B cell (primary cell): Measurements from ENCODE around the gene GABPB1. TPM values are rescaled to one million over a fixed set of nuclear protein-coding genes. Genes with fewer than 3 reads are reported as not detected.

Experiments
- ATAC-seq: fragments of 200-7000 bp; cut with Tn5 transposase; one replicate; pipeline ENCODE4 v1.10.0; 2021; ENCODE audit warnings: low read depth, mild to moderate bottlenecking, moderate number of reproducible peaks, moderate library complexity
- CTCF ChIA-PET: fragments of 350-600 bp; sonication (Branson Sonifier 250); formaldehyde crosslinking; loops from one replicate; lab custom pipeline; 2021; ENCODE audit warnings: antibody characterized with exemption, inconsistent platforms; lab: Charles Lee
- POLR2A ChIA-PET: fragments of 350-600 bp; sonication (Branson Sonifier 250); formaldehyde crosslinking; loops from one replicate; lab custom pipeline; 2021; ENCODE audit warnings: antibody characterized with exemption; lab: Charles Lee
- DNase-seq: peaks from one replicate; pipeline ENCODE4 v3.0.0; 2013
- H2AFZ ChIP-seq: 2 replicates; pipeline ENCODE4 v1.6.1; 2012; ENCODE audit warnings: mild to moderate bottlenecking, low read depth, low read length; ENCODE audit not compliant: insufficient read depth, poor library complexity, severe bottlenecking
- H3K27ac ChIP-seq, 2 donors: 1 replicate in 1 of 2; 2 replicates in 1 of 2; pipeline ENCODE4 v1.5.1; 2012 to 2013; ENCODE audit warnings: low read length in 2 of 2, mild to moderate bottlenecking in 2 of 2, moderate library complexity in 1 of 2
- H3K27me3 ChIP-seq, 4 experiments: fragments of 200-600 bp in 1 of 4; sonication (generic) in 1 of 4; replicated peaks in 1 of 4; 1 replicate in 2 of 4; 2 replicates in 2 of 4; pipeline versions ENCODE4 v1.6.1 to v1.7.0; 2013 to 2016; ENCODE audit warnings: low read length in 3 of 4, mild to moderate bottlenecking in 2 of 4, mixed read lengths in 1 of 4, moderate library complexity in 1 of 4; ENCODE audit not compliant: insufficient read depth in 4 of 4, control insufficient read depth in 3 of 4; ENCODE audit errors: control extremely low read depth in 1 of 4
- H3K36me3 ChIP-seq, 2 experiments: replicated peaks in 1 of 2; 1 replicate in 1 of 2; 2 replicates in 1 of 2; pipeline versions ENCODE4 v1.6.1 to v1.7.1; 2013; ENCODE audit warnings: low read length in 1 of 2; ENCODE audit not compliant: insufficient read depth in 2 of 2, control insufficient read depth in 1 of 2; ENCODE audit errors: control extremely low read depth in 1 of 2, extremely low read depth in 1 of 2
- H3K4me1 ChIP-seq, 2 donors: fragments of 200-600 bp in 1 of 2; sonication (generic) in 1 of 2; 1 replicate in 1 of 2; 2 replicates in 1 of 2; pipeline versions ENCODE4 v1.5.1 to v1.6.1; 2013 to 2017; ENCODE audit warnings: low read length in 2 of 2; ENCODE audit not compliant: control insufficient read depth in 2 of 2, insufficient read depth in 2 of 2
- H3K4me2 ChIP-seq: replicated peaks from 2 replicates; pipeline ENCODE3; 2012; ENCODE audit warnings: mild to moderate bottlenecking, low read depth, low read length; ENCODE audit not compliant: poor library complexity, severe bottlenecking
- H3K4me3 ChIP-seq, 5 experiments: fragments of 200-600 bp in 1 of 5; sonication (generic) in 1 of 5; 1 replicate in 3 of 5; 2 replicates in 2 of 5; pipeline versions ENCODE4 v1.5.1 to v1.7.0; 2011 to 2016; ENCODE audit warnings: low read length in 4 of 5, mild to moderate bottlenecking in 4 of 5, low read depth in 2 of 5, control low read depth in 1 of 5, moderate library complexity in 1 of 5; ENCODE audit not compliant: insufficient read depth in 1 of 5; ENCODE audit errors: control extremely low read depth in 1 of 5, extremely low read depth in 1 of 5
- H3K79me2 ChIP-seq: fragments of 200-600 bp; sonication (generic); one replicate; pipeline ENCODE4 v1.6.0; 2016; ENCODE audit warnings: low read length; ENCODE audit not compliant: control insufficient read depth, insufficient read depth
- H3K9ac ChIP-seq: fragments of 200-600 bp; sonication (generic); 2 replicates; pipeline ENCODE4 v1.6.1; 2017; ENCODE audit warnings: mild to moderate bottlenecking, low read length, moderate library complexity
- H3K9me3 ChIP-seq, 3 donors: one replicate each; pipeline versions ENCODE4 v1.6.1 to v1.7.1; 2013; ENCODE audit warnings: low read length in 2 of 3; ENCODE audit not compliant: control insufficient read depth in 2 of 3, insufficient read depth in 1 of 3; ENCODE audit errors: control extremely low read depth in 1 of 3
- H4K20me1 ChIP-seq: 2 replicates; pipeline ENCODE4 v1.6.0; 2012; ENCODE audit warnings: mild to moderate bottlenecking, low read length; ENCODE audit not compliant: insufficient read depth, control insufficient read depth, poor library complexity, severe bottlenecking
- H3K27ac Mint-ChIP-seq: one replicate; pipeline ENCODE4 v1.8.0; 2021; ENCODE audit warnings: mixed read lengths
- H3K27me3 Mint-ChIP-seq: one replicate; pipeline ENCODE4 v1.8.0; 2021; ENCODE audit warnings: mixed read lengths
- H3K4me1 Mint-ChIP-seq: one replicate; pipeline ENCODE4 v1.8.0; 2021; ENCODE audit warnings: mixed read lengths
- H3K4me3 Mint-ChIP-seq: one replicate; pipeline ENCODE4 v1.8.0; 2021; ENCODE audit warnings: mixed read lengths
- H3K9me3 Mint-ChIP-seq: one replicate; pipeline ENCODE4 v1.8.0; 2022; ENCODE audit warnings: mixed read lengths; ENCODE audit not compliant: insufficient read depth
- CTCF ChIP-seq: fragments of 200-600 bp; IDR thresholded peaks from one replicate; pipeline ENCODE4 v1.8.0; 2022; ENCODE audit warnings: antibody characterized with exemption, mild to moderate bottlenecking
- EZH2 ChIP-seq: IDR thresholded peaks from 2 replicates; pipeline ENCODE4 v1.6.1; 2012; ENCODE audit warnings: borderline replicate concordance, low read depth, mild to moderate bottlenecking, moderate library complexity, low read length; ENCODE audit not compliant: insufficient read depth, poor library complexity, severe bottlenecking
- WGBS: methylation state at CpG from one replicate; pipeline ENCODE4 v1.1.5; 2013; ENCODE audit warnings: missing lambda C conversion rate; ENCODE audit not compliant: insufficient coverage; 5-methylcytosine and 5-hydroxymethylcytosine counted together
- intact Hi-C: fragments of 100-400 bp; cut with micrococcal nuclease; formaldehyde crosslinking; loops from one replicate; pipeline ENCODE4 v1.10.0; 2022
- polyA plus RNA-seq: library from polyadenylated mRNA; depleted of rRNA; stranded (reverse); fragments of >200 nt; gene quantifications from 2 replicates; pipeline ENCODE4 v1.2.3, GENCODE V29; 2012
- total RNA-seq, 2 donors: library from RNA; stranded (reverse); fragments of 120-200 nt in 1 of 2; gene quantifications; 1 replicate in 1 of 2; 2 replicates in 1 of 2; pipeline versions ENCODE4 v1.2.3 to v1.2.4, GENCODE V29; 2013 to 2022

GABPB1 gene
- total and polyA plus RNA-seq, 2 donors (not counting 1 experiment from before 2014, with no cell fraction given), result 24.1 to 37.1 TPM

DNA sequence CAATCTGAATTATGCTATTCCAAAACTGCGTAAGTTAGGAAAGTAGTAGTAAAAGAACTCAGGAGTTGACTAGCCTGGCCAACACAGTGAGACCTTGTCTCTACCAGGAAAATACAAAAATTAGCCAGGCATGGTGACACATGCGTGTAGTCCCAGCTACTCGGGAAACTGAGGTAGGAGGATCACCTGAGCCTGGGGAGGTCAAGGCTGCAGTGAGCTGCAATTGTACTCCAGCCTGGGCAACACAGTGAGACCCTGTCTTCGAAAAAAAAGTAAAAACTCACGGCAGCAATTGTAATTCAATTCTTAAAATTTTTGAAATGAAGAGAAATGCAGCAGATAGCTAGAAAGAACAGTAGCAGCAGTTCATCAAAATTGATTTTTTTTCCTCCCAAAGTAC is 9.7 kb downstream of the GABPB1 start:
- no peak overlapping the region for H2AFZ ChIP-seq
- H3K36me3 ChIP-seq, result no peaks in the 10 kb centered on the region
- no peak for ATAC-seq
- H3K4me2 ChIP-seq, result no peak overlapping the region
- peaks cover 41% of the 10 kb centered on the region for H3K4me1 Mint-ChIP-seq
- H3K9me3 Mint-ChIP-seq, result no peaks in the 10 kb centered on the region
- WGBS, result 100% methylated on average over 3 of the region's 5 CpGs
- POLR2A ChIA-PET, result no interaction called here
- TF ChIP-seq CTCF, result no peak
- no peak for TF ChIP-seq EZH2
- no peaks in the 10 kb centered on the region for H3K9me3 ChIP-seq
- H3K27me3 ChIP-seq, result no peaks in the 10 kb centered on the region
- H4K20me1 ChIP-seq, result peaks cover 13% of the 10 kb centered on the region
- H3K27ac ChIP-seq, result no peak overlapping the region
- no peak overlapping the region for H3K9ac ChIP-seq
- no peak overlapping the region for H3K27ac Mint-ChIP-seq
- H3K4me3 ChIP-seq, result no peak overlapping the region
- no peaks in the 10 kb centered on the region for H3K27me3 Mint-ChIP-seq
- CTCF ChIA-PET, result interaction anchor here (0.8 to 1.2 kb wide), 2 partner anchors 11 to 30 kb away, joined by 3 to 5 read pairs; no protein-coding TSS in a partner anchor
- no peak overlapping the region for H3K4me3 Mint-ChIP-seq
- peaks cover 5 to 16% of the 10 kb centered on the region in 2 donors for H3K4me1 ChIP-seq
- H3K79me2 ChIP-seq, result peaks cover 96% of the 10 kb centered on the region
- intact Hi-C loops, result no loop called here
- DNase-seq, result no peak

DNA sequence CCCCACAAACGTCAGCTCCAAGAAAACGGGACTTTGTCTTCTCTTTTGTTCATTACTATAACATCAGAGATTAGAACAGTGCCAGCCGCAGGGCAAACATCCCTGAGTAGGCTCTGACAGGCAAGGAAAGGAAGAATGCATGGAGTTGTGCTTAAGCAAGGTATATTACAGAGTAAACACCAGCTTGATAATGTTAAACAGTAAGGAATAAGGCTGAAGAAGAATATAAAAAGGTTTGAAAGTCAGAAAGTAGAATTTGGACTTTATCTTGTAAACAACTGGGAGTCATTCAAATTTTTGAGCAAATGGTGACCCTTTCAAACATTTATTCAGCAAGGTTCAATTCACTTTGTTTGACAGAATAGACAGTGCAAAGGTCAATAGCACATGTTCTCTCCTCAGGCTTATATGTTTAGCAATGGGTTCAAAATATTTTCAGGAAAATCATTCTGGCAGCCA is 11.0 kb downstream of the GABPB1 start:
- ChIA-PET CTCF (interaction anchor here (1.6 kb wide), 1 partner anchor 9 kb away, joined by 3 read pairs; no protein-coding TSS in a partner anchor), POLR2A (no interaction called here)
- intact Hi-C loops, result no loop called here
- no CpG with 5 or more reads among the region's 3 CpGs for WGBS
- Histone ChIP-seq H3K27ac (no peak overlapping the region), H2AFZ (no peak overlapping the region), H3K27me3 (no peaks in the 10 kb centered on the region), H3K9ac (no peak overlapping the region), H3K9me3 (no peaks in the 10 kb centered on the region), H3K4me1 (peaks cover 5 to 6% of the 10 kb centered on the region in 2 donors), H3K79me2 (peaks cover 94% of the 10 kb centered on the region), H3K36me3 (no peaks in the 10 kb centered on the region), H3K4me3 (no peak overlapping the region), H3K4me2 (no peak overlapping the region), H4K20me1 (peaks cover 13% of the 10 kb centered on the region)
- Mint-ChIP-seq H3K9me3 (no peaks in the 10 kb centered on the region), H3K4me3 (no peak overlapping the region), H3K4me1 (peaks cover 35% of the 10 kb centered on the region), H3K27ac (no peak overlapping the region), H3K27me3 (no peaks in the 10 kb centered on the region)
- no peak for TF ChIP-seq CTCF
- TF ChIP-seq EZH2, result no peak
- ATAC-seq, result no peak
- no peak for DNase-seq
